Measurements from ENCODE around the gene DCTN5.
"Not testable (repeated sequence)": the region's sequence is repeated elsewhere in the genome, so short reads cannot be mapped to it uniquely, and the experiment has no call there.

DCTN5 gene

GRCh38 chr16:23694644-23695373 is 53.5 kb downstream of the DCTN5 start:
- DNase-seq: no peak

GRCh38 chr16:23695756-23696155 is 54.5 kb downstream of the DCTN5 start:
- no peak for DNase-seq

DNA sequence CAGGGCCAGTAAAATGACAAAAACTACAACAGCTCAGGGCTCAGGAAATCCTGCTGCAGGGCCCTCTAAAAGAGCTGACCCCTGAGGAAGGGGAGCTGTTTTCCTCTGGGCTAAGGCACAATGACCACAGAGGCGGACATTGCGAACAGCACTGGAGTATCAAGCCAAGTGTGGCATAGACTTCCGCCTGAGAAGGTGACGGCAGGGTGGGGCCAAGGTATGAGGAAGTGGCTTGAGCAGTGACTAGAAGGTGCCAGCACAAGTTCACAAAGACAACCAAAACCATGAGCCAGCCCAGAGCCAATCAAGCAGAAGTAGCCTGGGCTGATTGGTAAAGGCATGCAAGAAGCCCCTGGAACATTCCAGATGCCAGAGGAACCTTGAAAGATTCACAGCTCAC is 57.8 kb downstream of the DCTN5 start:
- no peak for DNase-seq

DNA sequence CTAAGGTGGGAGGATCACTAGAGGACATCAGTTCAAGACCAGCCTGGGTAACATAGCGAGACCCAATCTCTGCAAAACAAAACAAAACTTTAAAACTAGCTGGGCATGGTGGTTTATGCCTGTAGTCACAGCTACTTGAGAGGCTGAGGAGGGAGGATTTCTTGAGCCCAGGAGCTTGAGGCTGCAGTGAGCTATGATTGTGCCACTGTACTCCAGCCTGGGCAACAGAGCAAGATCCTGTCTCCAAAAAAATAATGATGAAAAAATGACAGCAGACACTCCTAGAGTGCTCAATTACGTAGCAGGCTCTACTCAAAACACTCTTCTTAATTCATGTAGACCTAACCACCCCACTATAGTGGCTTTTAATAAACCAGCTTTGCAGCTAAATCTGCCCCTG is 58.8 kb downstream of the DCTN5 start:
- no peak for DNase-seq

- peak in 1 of 2 experiments; percentile 42 for DNase-seq
Observed at GRCh38 chr16:23700509-23700908, 59.2 kb downstream of the DCTN5 start.

GRCh38 chr16:23701045-23701444 is 59.8 kb downstream of the DCTN5 start:
- no peak for DNase-seq

- DNase-seq: no peak
Observed at GRCh38 chr16:23702951-23703350, 61.7 kb downstream of the DCTN5 start.

DNA sequence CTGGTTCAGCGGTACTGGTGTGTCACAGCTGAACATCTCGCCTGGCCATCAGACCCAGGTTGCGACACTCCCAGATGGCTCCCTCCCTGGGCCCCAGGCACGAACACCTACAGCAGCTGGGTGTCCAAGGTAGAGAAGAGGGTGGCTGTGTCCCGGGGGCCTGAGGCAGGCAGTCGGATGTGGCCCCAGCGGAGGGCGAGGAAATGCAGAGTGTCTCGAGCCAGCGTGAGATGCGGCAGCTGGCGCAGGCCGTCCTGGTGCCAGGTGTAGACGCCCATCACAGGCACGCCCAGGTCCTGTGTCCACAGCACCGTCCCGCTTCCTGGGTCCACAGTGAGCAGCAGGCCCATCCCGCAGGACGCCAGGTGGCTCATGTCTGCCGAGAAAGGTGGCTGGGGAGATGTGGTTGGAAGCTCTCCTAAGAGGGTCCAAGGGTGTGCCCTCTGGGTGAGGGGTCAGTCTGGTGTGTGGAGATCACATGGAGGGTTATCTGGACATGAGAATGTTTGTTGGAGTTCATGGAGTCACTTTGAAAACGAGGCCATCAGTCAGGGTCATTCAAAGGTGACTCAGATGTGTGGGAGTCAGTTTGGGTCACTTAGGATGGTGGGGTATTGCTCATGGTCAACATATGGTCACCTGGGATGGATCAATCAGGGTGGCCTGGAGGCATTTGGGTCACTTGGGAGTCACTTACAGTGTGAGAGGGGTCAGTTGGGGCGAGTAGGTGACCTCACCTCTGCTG is 63.7 kb downstream of the DCTN5 start:
- DNase-seq: no peak

DNA sequence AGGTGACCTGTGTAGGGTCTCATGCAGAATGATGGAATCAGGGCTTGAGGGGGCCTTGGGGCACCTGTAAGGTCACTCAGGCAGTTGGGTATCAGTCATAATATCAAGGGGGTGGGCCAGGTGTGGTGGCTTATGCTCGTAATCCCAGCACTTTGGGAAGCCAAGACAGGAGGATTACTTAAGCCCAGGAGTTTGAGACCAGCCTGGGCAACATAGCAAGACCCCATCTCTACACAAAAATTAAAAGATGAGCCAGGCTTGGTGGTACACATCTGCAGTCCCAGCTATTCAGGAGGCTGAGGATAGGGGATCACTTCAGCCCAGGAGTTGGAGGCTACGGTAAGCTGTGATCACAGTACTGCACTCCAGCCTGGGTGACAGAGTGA is 64.2 kb downstream of the DCTN5 start:
- no peak for DNase-seq

GRCh38 chr16:23706439-23706838 is 65.2 kb downstream of the DCTN5 start:
- no peak for DNase-seq

DNA sequence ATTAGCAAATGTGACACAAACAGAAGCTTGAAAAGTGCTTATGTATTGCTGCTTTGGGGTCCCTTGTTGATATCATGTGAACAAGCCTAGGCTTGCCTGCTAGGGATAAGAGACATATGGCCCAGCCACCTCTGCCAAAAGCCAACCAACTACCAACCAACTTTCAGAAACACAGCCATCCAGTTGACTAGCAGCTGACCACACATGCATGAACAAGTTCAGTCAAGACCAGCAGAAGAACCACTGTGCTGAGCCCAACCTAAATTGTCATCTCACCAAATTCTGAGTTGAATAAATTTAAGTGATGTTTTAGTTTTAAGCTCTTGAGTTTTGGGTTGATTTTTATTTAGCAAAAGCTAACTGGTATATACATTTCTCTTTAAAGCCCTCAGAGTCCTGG is 68.3 kb downstream of the DCTN5 start:
- DNase-seq: no peak

- no peak for DNase-seq
Observed at GRCh38 chr16:23710008-23710407, 68.7 kb downstream of the DCTN5 start.

DNA sequence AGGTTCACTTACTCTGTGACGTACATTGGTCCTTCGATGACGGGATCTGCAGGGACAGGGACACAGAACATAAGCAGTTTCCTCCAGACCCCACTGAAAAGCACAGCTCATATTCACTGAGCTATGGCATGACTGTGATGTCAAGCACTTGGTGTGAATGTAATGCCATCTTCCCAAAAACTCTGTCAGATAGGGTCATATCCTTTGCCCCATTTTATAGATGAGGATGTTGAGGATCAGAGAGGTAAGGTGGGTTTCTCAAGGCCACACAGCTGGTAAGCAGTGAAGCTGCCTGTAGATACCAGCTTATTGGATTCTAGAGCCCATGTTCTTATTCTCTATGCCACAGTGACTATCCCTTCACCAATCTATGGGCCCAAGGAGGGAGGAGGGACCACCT is 69.2 kb downstream of the DCTN5 start:
- DNase-seq: no peak

GRCh38 chr16:23711785-23712184 is 70.5 kb downstream of the DCTN5 start:
- no peak for DNase-seq

- DNase-seq: no peak
Observed at GRCh38 chr16:23712976-23713375, 71.7 kb downstream of the DCTN5 start, which contains the start of gene ERN2. Gene ERN2 (minus strand): TSS chr16:23713222. CDS start chr16:23713187, 35 bp downstream.

- no peak for DNase-seq
Observed at GRCh38 chr16:23716484-23716883, 75.2 kb downstream of the DCTN5 start.

- not testable (repeated sequence) for DNase-seq
Observed at GRCh38 chr16:23722613-23723240, 81.5 kb downstream of the DCTN5 start.

DNA sequence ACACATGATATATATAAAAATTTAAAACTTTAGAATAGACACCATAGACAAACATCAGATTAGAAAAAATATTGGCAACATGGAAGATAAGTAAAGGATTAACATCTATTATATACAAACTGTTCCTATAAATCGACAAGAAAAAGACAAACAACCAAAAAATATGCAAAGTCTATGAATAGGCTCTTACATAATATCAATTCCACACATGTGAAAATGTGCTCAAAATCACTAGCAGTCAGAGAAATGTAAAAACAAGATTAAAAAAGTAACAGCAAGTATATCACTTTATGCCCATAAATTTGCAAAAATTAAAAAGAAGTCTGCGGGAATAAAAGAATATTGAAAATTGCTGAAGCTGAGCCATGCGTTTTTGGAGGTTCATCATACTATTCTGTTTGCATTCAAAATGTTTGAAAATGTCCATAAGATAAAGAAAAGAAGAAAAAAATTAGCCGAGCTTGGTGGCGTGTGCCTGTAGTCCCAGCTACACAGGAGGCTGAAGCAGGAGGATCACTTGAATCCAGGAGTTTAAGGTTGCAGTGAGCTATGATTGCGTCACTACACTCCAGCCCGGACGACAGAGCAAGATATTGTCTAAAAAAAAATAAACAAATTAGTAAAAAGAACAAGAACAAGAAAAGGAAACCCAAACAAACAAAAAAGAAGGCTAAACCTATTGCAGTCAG is 83.0 kb downstream of the DCTN5 start:
- DNase-seq: no peak

DNA sequence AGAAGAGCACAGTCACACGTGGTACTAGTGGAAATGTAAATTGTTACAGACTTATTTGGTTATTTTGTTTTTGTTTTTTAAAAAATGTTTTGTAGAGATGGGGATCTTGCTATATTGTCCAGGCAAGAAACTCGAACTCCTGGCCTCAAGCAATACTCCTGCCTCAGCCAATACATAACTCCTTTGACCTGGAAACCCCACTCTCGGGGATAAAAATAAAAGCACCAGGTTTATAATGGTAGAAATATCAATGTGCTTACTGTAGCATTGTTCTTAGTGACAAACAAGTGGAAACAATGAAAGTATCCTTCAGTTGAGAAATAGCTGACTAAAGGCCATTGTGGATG is 83.5 kb downstream of the DCTN5 start:
- no peak for DNase-seq

GRCh38 chr16:23726710-23727109 is 85.4 kb downstream of the DCTN5 start:
- no peak for DNase-seq
